Heart left ventricle (tissue), 16 donors: ENCODE results near the gene ASF1B. TPM values are rescaled to one million over a fixed set of nuclear protein-coding genes. Genes with fewer than 3 reads are reported as not detected.

Experiments
- ATAC-seq, 4 donors: fragments of 200-7000 bp; cut with Tn5 transposase; one replicate each; pipeline ENCODE4 v1.9.1; 2020 to 2022; ENCODE audit warnings: moderate library complexity in 4 of 4, mild to moderate bottlenecking in 3 of 4, moderate number of reproducible peaks in 1 of 4
- DNase-seq, 5 donors: peaks; one replicate each; pipeline ENCODE4 v3.0.0-alpha.2; 2020
- H3K27ac ChIP-seq, 12 donors: fragments of 200-600 bp; sonication (generic) in 4 of 12; one replicate each; pipeline versions ENCODE4 v1.5.0 to v1.8.0; 2016 to 2022; ENCODE audit warnings: mild to moderate bottlenecking in 2 of 12
- H3K27me3 ChIP-seq, 9 donors: fragments of 200-600 bp; sonication (generic) in 2 of 9; one replicate each; pipeline versions ENCODE4 v1.5.1 to v1.8.0; 2016 to 2022; ENCODE audit warnings: mild to moderate bottlenecking in 3 of 9
- H3K36me3 ChIP-seq, 9 donors: fragments of 200-600 bp; sonication (generic) in 2 of 9; one replicate each; pipeline versions ENCODE4 v1.5.0 to v1.8.0; 2018 to 2022; ENCODE audit warnings: mild to moderate bottlenecking in 2 of 9
- H3K4me1 ChIP-seq, 12 donors: fragments of 200-600 bp; sonication (generic) in 4 of 12; one replicate each; pipeline versions ENCODE4 v1.5.0 to v1.8.0; 2016 to 2022; ENCODE audit warnings: mild to moderate bottlenecking in 3 of 12
- H3K4me3 ChIP-seq, 12 donors: fragments of 200-600 bp; sonication (generic) in 4 of 12; one replicate each; pipeline versions ENCODE4 v1.5.0 to v1.8.0; 2017 to 2022; ENCODE audit warnings: mild to moderate bottlenecking in 9 of 12, moderate library complexity in 4 of 12
- H3K9me3 ChIP-seq, 12 donors: fragments of 200-600 bp; sonication (generic) in 4 of 12; one replicate each; pipeline versions ENCODE4 v1.5.0 to v1.8.0; 2016 to 2022; ENCODE audit warnings: mild to moderate bottlenecking in 1 of 12
- CTCF ChIP-seq, 12 donors: fragments of 200-600 bp; sonication (generic) in 4 of 12; IDR thresholded peaks; one replicate each; pipeline versions ENCODE4 v1.5.0 to v1.8.0; 2018 to 2022; ENCODE audit warnings: antibody characterized with exemption in 12 of 12, mild to moderate bottlenecking in 5 of 12
- POLR2A ChIP-seq, 2 donors: fragments of 450-650 bp; IDR thresholded peaks; one replicate each; pipeline ENCODE4 v1.6.1; 2017; ENCODE audit warnings: antibody characterized with exemption in 2 of 2, mild to moderate bottlenecking in 2 of 2, moderate library complexity in 2 of 2
- WGBS, 4 donors: extraction: QIAGEN DNeasy Blood & Tissue Kit in 2 of 4; methylation state at CpG; one replicate each; pipeline versions ENCODE4 v1.1.5 to v1.1.7; 2013 to 2018; 5-methylcytosine and 5-hydroxymethylcytosine counted together
- intact Hi-C, 10 donors: fragments of 100-400 bp; cut with DNase I; formaldehyde crosslinking; loops; one replicate each; pipeline versions ENCODE4 v1.11.1 to v1.14.2; 2022
- polyA plus RNA-seq, 2 donors: library from polyadenylated mRNA; stranded (reverse); fragments of 200-250 nt; gene quantifications; one replicate each; pipeline ENCODE4 v1.2.3, GENCODE V29; 2013
- total RNA-seq, 9 donors: library from RNA; depleted of rRNA in 2 of 9; stranded (reverse); fragments of >200 nt in 2 of 9; fragmentation: NEBNext Ultra II Directional in 3 of 9; extraction: Animal tissue kit (Norgen Biotek cat#: 25700) in 3 of 9; gene quantifications; one replicate each; pipeline versions ENCODE4 v1.1.0 to v1.2.4, GENCODE V29; 2016 to 2023
- donor health status: ischemic (EF 13 %, LVEDD 7.1; RV severe dilation, severe dysfunction).
- donor health status: healthy with polysubstance abuse.
- donor health status: DM: no; HTN: yes; CAD: no.
- donor health status: DM: no; HTN: no; CAD: no.
- donor health status: ischemic (EF 25% LVEDD 6.9; RV normal size, moderate dysfunction).
- donor health status: ischemic (EF 25% LVEDD 5.7; RV mildly dilated, moderate dysfunction).
- donor health status: healthy.
- donor health status: DM: yes; HTN: yes; CAD: no.
- donor health status: ischemic (EF 35%, LVEDD 5.7; RV mildly dilated, moderate dysfunction).
- donor health status: nonischemic (EF 11% LVEDD 7.7; RV severe dilation, severe dysfunction).
- donor health status: DM: yes; HTN: yes; CAD: no.
- donor health status: PGD.
- donor health status: ischemic (EF 29% LVEDD 5.4; RV normal size, mild dysfunction).
- donor health status: nonischemic (EF 23%, LVEDD 6.1; RV moderate dilation, normal function).

ASF1B gene
- total and polyA plus RNA-seq, 11 donors: 0.19 to 7.0 (median 0.91) TPM

- H3K4me3 ChIP-seq: no peak overlapping the region
- DNase-seq (no peak), ATAC-seq (no peak)
- H3K4me1 ChIP-seq: peaks cover 12 to 39% (median 31%) of the 10 kb centered on the region in 12 donors
- TF ChIP-seq CTCF (IDR thresholded peaks at IDR 0.05): no peak
- no peak for TF ChIP-seq POLR2A (IDR thresholded peaks at IDR 0.05)
- no peaks in the 10 kb centered on the region for H3K9me3 ChIP-seq
- H3K27ac ChIP-seq: peak overlapping the region in 10 of 12 donors; percentile 29 to 100 (median 99)
- H3K36me3 ChIP-seq: no peaks in the 10 kb centered on the region
- intact Hi-C loops: no loop called here
- 91 to 97% (median 95%) methylated on average over 7 of the region's 7 CpGs for WGBS, 4 donors
- H3K27me3 ChIP-seq: no peaks in the 10 kb centered on the region
Observed at GRCh38 chr19:14120497-14120780, 15.9 kb downstream of the ASF1B start.

GRCh38 chr19:14119644-14120496 is 16.5 kb downstream of the ASF1B start:
- Histone ChIP-seq H3K9me3 (no peaks in the 10 kb centered on the region), H3K4me3 (peak overlapping the region in 5 of 12 donors; percentile 60 to 80 (median 66)), H3K4me1 (peaks cover 17 to 45% (median 37%) of the 10 kb centered on the region in 12 donors), H3K36me3 (no peaks in the 10 kb centered on the region), H3K27me3 (no peaks in the 10 kb centered on the region), H3K27ac (peak overlapping the region; percentile 93 to 100 (median 99))
- intact Hi-C loops: loop anchor here in 5 of 10 donors (5.0 kb wide), 2 partner anchors 38 to 48 kb away; partner anchors contain the start of gene MISP3 (in 2 of the 5)
- no peak for ATAC-seq
- TF ChIP-seq CTCF (IDR thresholded peaks at IDR 0.05) (no peak), POLR2A (IDR thresholded peaks at IDR 0.05) (no peak)
- 85 to 94% (median 90%) methylated on average over 7 of the region's 7 CpGs for WGBS, 4 donors
- no peak for DNase-seq

GRCh38 chr19:14119146-14119545 is 17.2 kb downstream of the ASF1B start:
- Histone ChIP-seq H3K9me3 (no peaks in the 10 kb centered on the region), H3K27me3 (no peaks in the 10 kb centered on the region), H3K36me3 (no peaks in the 10 kb centered on the region), H3K4me1 (peaks cover 18 to 52% (median 44%) of the 10 kb centered on the region in 12 donors), H3K4me3 (peak overlapping the region in 10 of 12 donors; percentile 52 to 91 (median 65)), H3K27ac (peak overlapping the region; percentile 93 to 100 (median 99))
- TF ChIP-seq CTCF (IDR thresholded peaks at IDR 0.05) (no peak), POLR2A (IDR thresholded peaks at IDR 0.05) (no peak)
- no peak for DNase-seq
- ATAC-seq: no peak
- intact Hi-C loops: loop anchor here in 5 of 10 donors (5.0 kb wide), 2 partner anchors 37 to 47 kb away; partner anchors contain the start of gene MISP3 (in 2 of the 5)
- 34 to 47% (median 38%) methylated on average over 3 of the region's 3 CpGs for WGBS, 4 donors
